Ascending aorta (tissue), 2 donors: ENCODE results near the gene ADAMTS17. TPM values are rescaled to one million over a fixed set of nuclear protein-coding genes. Genes with fewer than 3 reads are reported as not detected.
A peak's percentile ranks its signal among the peaks of the same experiment; 100 is the strongest.

Experiments used
- DNase-seq, 2 donors: peaks; one replicate each; pipeline ENCODE4 v3.0.0-alpha.2; 2019; ENCODE audit warnings: low spot score in 2 of 2
- H3K27ac ChIP-seq, 2 donors: fragments of 200-600 bp; sonication (generic); one replicate each; pipeline ENCODE4 v1.5.1; 2016 to 2017; ENCODE audit warnings: mild to moderate bottlenecking in 1 of 2
- H3K27me3 ChIP-seq: fragments of 200-600 bp; sonication (generic); one replicate; pipeline ENCODE4 v1.5.1; 2017
- H3K36me3 ChIP-seq, 2 donors: fragments of 200-600 bp; sonication (generic); one replicate each; pipeline ENCODE4 v1.5.1; 2016
- H3K4me1 ChIP-seq, 2 donors: fragments of 200-600 bp; sonication (generic); one replicate each; pipeline ENCODE4 v1.5.1; 2016 to 2017; ENCODE audit warnings: mild to moderate bottlenecking in 1 of 2
- H3K4me3 ChIP-seq, 2 donors: fragments of 200-600 bp; sonication (generic); one replicate each; pipeline ENCODE4 v1.5.1; 2016 to 2017; ENCODE audit warnings: mild to moderate bottlenecking in 1 of 2
- H3K9me3 ChIP-seq, 2 donors: fragments of 200-600 bp; sonication (generic); one replicate each; pipeline ENCODE4 v1.5.1; 2016
- CTCF ChIP-seq, 3 experiments: fragments of 200-600 bp in 2 of 3; fragments of 450-650 bp in 1 of 3; sonication (generic) in 2 of 3; IDR thresholded peaks; one replicate each; pipeline ENCODE4 v1.5.1; 2016 to 2019; ENCODE audit warnings: antibody characterized with exemption in 3 of 3, mild to moderate bottlenecking in 1 of 3, moderate library complexity in 1 of 3
- intact Hi-C: fragments of 100-400 bp; cut with DNase I; formaldehyde crosslinking; loops from one replicate; pipeline ENCODE4 v1.15.1; 2023
- total RNA-seq: library from RNA; depleted of rRNA; stranded (reverse); fragments of >200 nt; gene quantifications from one replicate; pipeline ENCODE4 v1.1.0, GENCODE V29; 2016

ADAMTS17 gene
- total RNA-seq, 1 donor from 2014 or later = 2.8 TPM

DNA sequence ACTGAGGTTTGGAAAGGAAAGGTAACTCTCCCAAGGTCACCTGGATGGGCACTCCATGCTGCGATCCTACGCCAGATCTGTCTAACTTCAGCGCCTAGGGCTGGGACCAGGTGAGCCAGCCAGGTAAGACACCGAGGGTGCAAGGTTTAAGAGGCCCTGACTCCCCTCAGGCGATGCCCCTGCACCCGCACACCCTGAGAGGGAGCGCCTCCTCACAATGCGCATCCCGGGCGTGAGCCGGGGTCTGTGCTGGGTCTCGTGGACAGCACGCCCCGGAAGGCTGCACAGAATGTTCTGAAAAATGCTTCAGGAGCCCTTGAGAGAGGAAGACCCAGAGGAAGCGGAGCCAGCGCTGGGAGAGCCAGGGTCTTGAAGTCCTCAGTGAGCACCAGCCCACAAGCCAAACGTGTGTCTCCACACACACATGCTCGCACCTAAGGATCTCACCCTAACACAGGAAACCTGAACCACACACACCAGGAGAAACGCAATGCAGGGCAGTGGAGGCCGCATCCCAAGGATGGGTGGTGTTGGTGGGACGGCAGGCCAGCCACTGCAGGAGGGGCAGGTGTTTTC is 142.0 kb downstream of the ADAMTS17 start:
- Histone ChIP-seq H3K4me3 (no peak overlapping the region), H3K9me3 (no peaks in the 10 kb centered on the region), H3K4me1 (no peaks in the 10 kb centered on the region), H3K27ac (no peak overlapping the region), H3K27me3 (no peaks in the 10 kb centered on the region), H3K36me3 (no peaks in the 10 kb centered on the region)
- no peak for DNase-seq
- TF ChIP-seq CTCF (IDR thresholded peaks at IDR 0.05) = no peak
- intact Hi-C loops = no loop called here

- no peak for TF ChIP-seq CTCF (IDR thresholded peaks at IDR 0.05)
- DNase-seq = no peak
- H3K4me1 ChIP-seq = no peaks in the 10 kb centered on the region
- no peak overlapping the region for H3K27ac ChIP-seq
- no peaks in the 10 kb centered on the region for H3K9me3 ChIP-seq
- no peaks in the 10 kb centered on the region for H3K36me3 ChIP-seq
- H3K4me3 ChIP-seq = no peak overlapping the region
- H3K27me3 ChIP-seq = no peaks in the 10 kb centered on the region
- intact Hi-C loops = no loop called here
Observed at GRCh38 chr15:100198442-100198841, 143.3 kb downstream of the ADAMTS17 start.

- Histone ChIP-seq H3K9me3 (no peaks in the 10 kb centered on the region), H3K4me3 (no peak overlapping the region), H3K27ac (no peak overlapping the region), H3K36me3 (no peaks in the 10 kb centered on the region), H3K4me1 (no peaks in the 10 kb centered on the region), H3K27me3 (no peaks in the 10 kb centered on the region)
- intact Hi-C loops = no loop called here
- no peak for TF ChIP-seq CTCF (IDR thresholded peaks at IDR 0.05)
- DNase-seq = no peak
Observed at GRCh38 chr15:100196326-100197058, 145.3 kb downstream of the ADAMTS17 start.

DNA sequence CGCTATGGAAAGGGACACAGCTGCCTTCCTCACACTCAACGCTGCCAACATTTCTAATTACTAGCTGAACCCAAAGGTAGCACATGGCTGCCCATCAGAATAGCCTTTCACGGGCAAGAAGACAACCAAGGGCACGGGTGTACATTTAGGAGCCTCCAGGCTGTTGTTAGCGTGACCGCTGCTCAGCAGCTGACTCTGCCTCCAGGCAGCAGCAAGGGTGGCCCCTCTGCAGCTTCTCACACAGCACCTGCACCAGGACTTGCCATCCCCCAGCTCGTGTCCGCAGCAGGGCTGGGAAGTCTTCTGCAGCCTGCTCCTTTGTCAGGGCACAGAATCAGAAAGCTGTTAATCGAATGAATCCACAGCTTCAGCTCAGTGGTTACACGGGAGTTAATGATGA is 146.8 kb downstream of the ADAMTS17 start:
- Histone ChIP-seq H3K4me3 (no peak overlapping the region), H3K4me1 (no peaks in the 10 kb centered on the region), H3K9me3 (no peaks in the 10 kb centered on the region), H3K27me3 (no peaks in the 10 kb centered on the region), H3K36me3 (no peaks in the 10 kb centered on the region), H3K27ac (no peak overlapping the region)
- no peak for DNase-seq
- intact Hi-C loops = no loop called here
- no peak for TF ChIP-seq CTCF (IDR thresholded peaks at IDR 0.05)

- H3K9me3 ChIP-seq = no peaks in the 10 kb centered on the region
- no peak for TF ChIP-seq CTCF (IDR thresholded peaks at IDR 0.05)
- intact Hi-C loops = no loop called here
- H3K36me3 ChIP-seq = no peaks in the 10 kb centered on the region
- H3K27ac ChIP-seq = no peak overlapping the region
- no peak overlapping the region for H3K4me3 ChIP-seq
- no peaks in the 10 kb centered on the region for H3K27me3 ChIP-seq
- no peaks in the 10 kb centered on the region for H3K4me1 ChIP-seq
- DNase-seq = peak in 1 of 2 donors; percentile 37
Observed at GRCh38 chr15:100193277-100193860, 148.4 kb downstream of the ADAMTS17 start.
